ENCODE results near the gene DIP2B.

DNA sequence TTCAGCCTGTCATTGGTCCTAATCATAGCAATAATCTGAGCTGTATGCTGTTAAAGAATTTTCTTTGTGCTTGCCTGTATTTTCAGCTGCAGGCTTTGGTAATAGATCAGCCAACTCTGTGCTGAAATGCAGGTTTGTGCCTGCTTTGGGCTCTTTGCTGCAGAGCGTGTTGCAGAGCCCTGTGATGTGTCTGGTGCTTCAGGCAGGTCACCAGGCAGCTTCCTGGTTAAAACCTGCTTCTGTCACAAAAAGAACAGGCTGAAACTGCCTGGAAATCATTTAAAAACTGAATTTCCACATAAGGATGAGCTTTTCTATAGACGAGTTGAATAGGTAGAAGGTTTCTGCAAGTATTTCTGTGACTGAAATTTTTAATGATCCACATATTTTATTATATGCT, 3.1 kb downstream of the DIP2B start:
- no peak for TF ChIP-seq TAF1 (IDR thresholded peaks at IDR 0.05; ENCODE audit: low read depth)
- TF ChIP-seq CTCF (IDR thresholded peaks at IDR 0.05; ENCODE audit: poor library complexity, severe bottlenecking), result no peak
- TF ChIP-seq EP300 (conservative IDR thresholded peaks at IDR 0.05; ENCODE audit: poor library complexity, severe bottlenecking), result no peak
- no peak for TF ChIP-seq EZH2 (IDR thresholded peaks at IDR 0.05; ENCODE audit: borderline replicate concordance, insufficient read depth, low read length, poor library complexity, severe bottlenecking)
- no peak for TF ChIP-seq SMC3 (conservative IDR thresholded peaks at IDR 0.05; ENCODE audit: poor library complexity)
- TF ChIP-seq POLR2AphosphoS5 (IDR thresholded peaks at IDR 0.05), result no peak
- no peak for TF ChIP-seq RAD21 (conservative IDR thresholded peaks at IDR 0.05)
- TF ChIP-seq, protein P1, sequence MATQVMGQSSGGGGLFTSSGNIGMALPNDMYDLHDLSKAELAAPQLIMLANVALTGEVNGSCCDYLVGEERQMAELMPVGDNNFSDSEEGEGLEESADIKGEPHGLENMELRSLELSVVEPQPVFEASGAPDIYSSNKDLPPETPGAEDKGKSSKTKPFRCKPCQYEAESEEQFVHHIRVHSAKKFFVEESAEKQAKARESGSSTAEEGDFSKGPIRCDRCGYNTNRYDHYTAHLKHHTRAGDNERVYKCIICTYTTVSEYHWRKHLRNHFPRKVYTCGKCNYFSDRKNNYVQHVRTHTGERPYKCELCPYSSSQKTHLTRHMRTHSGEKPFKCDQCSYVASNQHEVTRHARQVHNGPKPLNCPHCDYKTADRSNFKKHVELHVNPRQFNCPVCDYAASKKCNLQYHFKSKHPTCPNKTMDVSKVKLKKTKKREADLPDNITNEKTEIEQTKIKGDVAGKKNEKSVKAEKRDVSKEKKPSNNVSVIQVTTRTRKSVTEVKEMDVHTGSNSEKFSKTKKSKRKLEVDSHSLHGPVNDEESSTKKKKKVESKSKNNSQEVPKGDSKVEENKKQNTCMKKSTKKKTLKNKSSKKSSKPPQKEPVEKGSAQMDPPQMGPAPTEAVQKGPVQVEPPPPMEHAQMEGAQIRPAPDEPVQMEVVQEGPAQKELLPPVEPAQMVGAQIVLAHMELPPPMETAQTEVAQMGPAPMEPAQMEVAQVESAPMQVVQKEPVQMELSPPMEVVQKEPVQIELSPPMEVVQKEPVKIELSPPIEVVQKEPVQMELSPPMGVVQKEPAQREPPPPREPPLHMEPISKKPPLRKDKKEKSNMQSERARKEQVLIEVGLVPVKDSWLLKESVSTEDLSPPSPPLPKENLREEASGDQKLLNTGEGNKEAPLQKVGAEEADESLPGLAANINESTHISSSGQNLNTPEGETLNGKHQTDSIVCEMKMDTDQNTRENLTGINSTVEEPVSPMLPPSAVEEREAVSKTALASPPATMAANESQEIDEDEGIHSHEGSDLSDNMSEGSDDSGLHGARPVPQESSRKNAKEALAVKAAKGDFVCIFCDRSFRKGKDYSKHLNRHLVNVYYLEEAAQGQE (IDR thresholded peaks at IDR 0.05; ENCODE audit: borderline replicate concordance), result no peak

All from neural cell (in vitro differentiated cells).